DOHH2 (cell line): ENCODE measurements around the gene CRYGN.

ENCODE experiments used
- H3F3A ChIP-seq: fragments of 200-600 bp; sonication (generic), shearing (Covaris generic); 2 replicates; pipeline ENCODE4 v1.6.0; 2016; ENCODE audit warnings: antibody characterized with exemption, mild to moderate bottlenecking; ENCODE audit not compliant: control insufficient read depth, insufficient read depth
- H3K27ac ChIP-seq: fragments of 200-600 bp; sonication (generic); 2 replicates; pipeline ENCODE4 v1.5.1; 2014; ENCODE audit warnings: low read depth, mild to moderate bottlenecking, low read length, moderate library complexity
- H3K27me3 ChIP-seq: fragments of 200-600 bp; sonication (generic); 2 replicates; pipeline ENCODE4 v1.6.1; 2014; ENCODE audit warnings: mild to moderate bottlenecking, low read length, mixed read lengths; ENCODE audit not compliant: control insufficient read depth
- H3K36me3 ChIP-seq: fragments of 200-600 bp; sonication (generic); 2 replicates; pipeline ENCODE4 v1.6.1; 2014; ENCODE audit warnings: mild to moderate bottlenecking, low read length, moderate library complexity, mixed read lengths; ENCODE audit not compliant: control insufficient read depth
- H3K4me1 ChIP-seq: fragments of 200-600 bp; sonication (generic); 2 replicates; pipeline ENCODE4 v1.6.1; 2014; ENCODE audit warnings: mild to moderate bottlenecking, low read length, mixed read lengths; ENCODE audit not compliant: control insufficient read depth
- H3K4me2 ChIP-seq: fragments of 200-600 bp; sonication (generic); 2 replicates; pipeline ENCODE4 v1.6.0; 2014; ENCODE audit warnings: mild to moderate bottlenecking, low read length, moderate library complexity
- H3K4me3 ChIP-seq: fragments of 200-600 bp; sonication (generic); 2 replicates; pipeline ENCODE4 v1.5.1; 2014; ENCODE audit warnings: mild to moderate bottlenecking, low read length, mixed read lengths
- H3K79me2 ChIP-seq: fragments of 200-600 bp; sonication (generic); 2 replicates; pipeline ENCODE4 v1.6.1; 2014; ENCODE audit warnings: mild to moderate bottlenecking, low read length, mixed read lengths; ENCODE audit not compliant: control insufficient read depth
- H3K9me2 ChIP-seq: fragments of 200-600 bp; sonication (generic); replicated peaks from 2 replicates; pipeline ENCODE4 v1.6.1; 2014; ENCODE audit warnings: mild to moderate bottlenecking, low read length, mixed read lengths; ENCODE audit not compliant: control insufficient read depth
- H3K9me3 ChIP-seq: fragments of 200-600 bp; sonication (generic); 2 replicates; pipeline ENCODE4 v1.6.1; 2014; ENCODE audit warnings: antibody characterized with exemption, low read length, mixed read lengths; ENCODE audit not compliant: control insufficient read depth, insufficient read depth
- H4K20me1 ChIP-seq: fragments of 200-600 bp; sonication (generic); 2 replicates; pipeline ENCODE4 v1.6.0; 2014; ENCODE audit warnings: low read depth, mild to moderate bottlenecking, antibody characterized with exemption, low read length, moderate library complexity; ENCODE audit not compliant: control insufficient read depth, insufficient read depth
- EZH2phosphoT487 ChIP-seq: fragments of 200-600 bp; sonication (generic); IDR thresholded peaks from 2 replicates; pipeline ENCODE4 v1.6.1; 2017; ENCODE audit warnings: borderline replicate concordance, mild to moderate bottlenecking, antibody characterized with exemption, low read length, moderate library complexity, mixed read lengths
- TF ChIP-seq, protein P1 (sequence below): fragments of 200-600 bp; sonication (generic); IDR thresholded peaks from one replicate; pipeline ENCODE4 v1.5.1; 2014; ENCODE audit warnings: antibody characterized with exemption, mild to moderate bottlenecking, low read depth, low read length; ENCODE audit not compliant: poor library complexity, severe bottlenecking

CRYGN gene

DNA sequence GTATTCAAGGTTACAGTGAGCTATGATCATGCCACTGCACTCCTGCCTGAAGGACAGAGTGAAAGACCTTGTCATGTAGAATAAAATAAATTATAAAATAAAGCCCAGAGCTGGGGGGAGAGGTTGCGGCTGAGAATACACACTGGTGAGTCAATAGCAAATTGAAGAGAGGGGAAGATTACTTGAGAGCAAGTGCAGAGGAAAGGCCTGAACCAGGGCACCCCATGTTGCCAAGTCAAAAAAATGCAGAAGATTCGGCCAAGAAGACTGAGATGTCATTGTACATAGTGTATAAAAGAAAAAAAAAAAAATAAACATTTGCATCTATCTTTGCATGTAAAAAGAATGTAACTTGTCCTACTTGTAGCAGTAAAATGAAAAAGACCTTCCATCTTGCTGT is 47.3 kb upstream of the CRYGN start:
- Histone ChIP-seq H3K4me3 (no peak overlapping the region), H3K27ac (no peak overlapping the region), H3K9me2 (no peaks in the 10 kb centered on the region), H3K27me3 (no peaks in the 10 kb centered on the region), H3F3A (peaks cover 8% of the 10 kb centered on the region; the same call in 1 of the 2 replicates), H3K4me1 (peaks cover 28% of the 10 kb centered on the region), H4K20me1 (peaks cover 36% of the 10 kb centered on the region; the same call in 1 of the 2 replicates), H3K4me2 (no peak overlapping the region), H3K79me2 (peaks cover 88% of the 10 kb centered on the region), H3K9me3 (no peaks in the 10 kb centered on the region), H3K36me3 (peaks cover 89% of the 10 kb centered on the region)
- TF ChIP-seq, protein P1, sequence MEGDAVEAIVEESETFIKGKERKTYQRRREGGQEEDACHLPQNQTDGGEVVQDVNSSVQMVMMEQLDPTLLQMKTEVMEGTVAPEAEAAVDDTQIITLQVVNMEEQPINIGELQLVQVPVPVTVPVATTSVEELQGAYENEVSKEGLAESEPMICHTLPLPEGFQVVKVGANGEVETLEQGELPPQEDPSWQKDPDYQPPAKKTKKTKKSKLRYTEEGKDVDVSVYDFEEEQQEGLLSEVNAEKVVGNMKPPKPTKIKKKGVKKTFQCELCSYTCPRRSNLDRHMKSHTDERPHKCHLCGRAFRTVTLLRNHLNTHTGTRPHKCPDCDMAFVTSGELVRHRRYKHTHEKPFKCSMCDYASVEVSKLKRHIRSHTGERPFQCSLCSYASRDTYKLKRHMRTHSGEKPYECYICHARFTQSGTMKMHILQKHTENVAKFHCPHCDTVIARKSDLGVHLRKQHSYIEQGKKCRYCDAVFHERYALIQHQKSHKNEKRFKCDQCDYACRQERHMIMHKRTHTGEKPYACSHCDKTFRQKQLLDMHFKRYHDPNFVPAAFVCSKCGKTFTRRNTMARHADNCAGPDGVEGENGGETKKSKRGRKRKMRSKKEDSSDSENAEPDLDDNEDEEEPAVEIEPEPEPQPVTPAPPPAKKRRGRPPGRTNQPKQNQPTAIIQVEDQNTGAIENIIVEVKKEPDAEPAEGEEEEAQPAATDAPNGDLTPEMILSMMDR = no peak
- TF ChIP-seq EZH2phosphoT487 = no peak

DNA sequence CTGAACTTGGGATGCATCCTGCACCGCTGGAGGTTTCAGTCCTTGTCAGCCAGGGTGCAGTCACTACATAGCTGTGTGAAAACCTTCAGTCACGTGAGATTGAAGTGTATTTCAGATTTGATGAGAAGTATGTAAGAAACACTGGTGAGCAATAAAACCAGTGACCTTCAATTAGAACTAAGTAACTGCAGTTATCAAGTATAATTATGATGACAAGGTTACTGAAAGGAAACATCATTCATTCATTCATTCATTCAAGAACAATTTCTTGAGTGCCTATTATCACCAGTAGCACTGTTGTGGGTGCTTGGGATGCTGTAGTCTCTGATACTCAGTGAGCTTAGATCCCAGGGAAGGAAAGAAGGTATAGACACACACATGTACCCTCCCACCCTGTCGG is 46.1 kb upstream of the CRYGN start:
- peak overlapping the region; percentile 44 for H3K4me3 ChIP-seq
- TF ChIP-seq EZH2phosphoT487 = no peak
- TF ChIP-seq, protein P1 = no peak
- peaks cover 8% of the 10 kb centered on the region; the same call in 1 of the 2 replicates for H3F3A ChIP-seq
- H3K4me1 ChIP-seq = peaks cover 28% of the 10 kb centered on the region
- H3K9me2 ChIP-seq = no peaks in the 10 kb centered on the region
- peaks cover 33% of the 10 kb centered on the region; the same call in 1 of the 2 replicates for H4K20me1 ChIP-seq
- no peaks in the 10 kb centered on the region for H3K27me3 ChIP-seq
- 0 out of 2 replicates have a peak overlapping the region, but pooled peaks have one; percentile 53 for H3K27ac ChIP-seq
- peak overlapping the region; percentile 54 for H3K4me2 ChIP-seq
- H3K9me3 ChIP-seq = no peaks in the 10 kb centered on the region
- H3K36me3 ChIP-seq = peaks cover 96% of the 10 kb centered on the region
- peaks cover 88% of the 10 kb centered on the region for H3K79me2 ChIP-seq

DNA sequence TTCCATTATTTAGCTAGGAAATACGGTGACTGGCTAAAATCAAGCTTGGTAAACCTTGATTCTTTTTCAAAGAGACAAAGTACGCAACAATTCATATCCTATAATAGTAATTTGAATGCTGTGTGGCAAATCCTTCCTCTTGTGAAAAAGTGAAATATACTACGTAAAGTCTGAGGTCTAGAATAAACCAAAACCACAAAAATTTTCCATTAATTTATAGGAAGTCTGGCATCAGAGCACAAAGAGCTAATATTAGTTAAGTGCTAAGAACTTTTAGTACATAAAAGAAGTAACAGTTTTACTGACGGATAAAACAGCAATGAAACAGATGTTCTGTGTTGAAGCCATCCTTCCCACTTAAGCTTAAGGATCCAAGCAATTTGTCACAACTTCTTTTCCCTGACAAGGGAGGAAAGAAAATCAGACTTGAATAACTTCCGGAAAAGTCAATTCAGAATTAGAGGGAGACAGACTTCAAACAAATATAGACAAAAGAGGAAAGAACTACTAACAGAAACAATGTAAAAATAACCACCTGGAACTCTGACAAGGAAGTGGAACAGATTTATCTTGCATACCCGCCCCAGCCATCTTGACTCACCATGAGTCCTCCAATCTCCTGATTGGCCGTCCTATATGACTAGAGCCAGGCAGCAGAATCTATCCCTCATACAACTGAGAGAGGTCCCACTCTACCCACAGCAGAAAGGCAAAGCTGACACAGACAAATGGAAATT is 45.2 kb upstream of the CRYGN start:
- H3K36me3 ChIP-seq = peaks cover 92% of the 10 kb centered on the region
- peak overlapping the region; percentile 54 for H3K4me2 ChIP-seq
- no peaks in the 10 kb centered on the region for H3K9me3 ChIP-seq
- TF ChIP-seq EZH2phosphoT487 = no peak
- TF ChIP-seq, protein P1 = no peak
- H3K9me2 ChIP-seq = no peaks in the 10 kb centered on the region
- H4K20me1 ChIP-seq = peaks cover 30% of the 10 kb centered on the region; the same call in 1 of the 2 replicates
- H3K4me3 ChIP-seq = peak overlapping the region; percentile 44
- H3K27ac ChIP-seq = peak overlapping the region; percentile 53
- peaks cover 10% of the 10 kb centered on the region for H3F3A ChIP-seq
- no peaks in the 10 kb centered on the region for H3K27me3 ChIP-seq
- H3K4me1 ChIP-seq = peaks cover 28% of the 10 kb centered on the region
- H3K79me2 ChIP-seq = peaks cover 86% of the 10 kb centered on the region
